Left lung (tissue), 10 donors: ENCODE results near the gene CABP5. TPM values are rescaled to one million over a fixed set of nuclear protein-coding genes. Genes with fewer than 3 reads are reported as not detected.

ENCODE experiments used
- ATAC-seq: fragments of 200-7000 bp; cut with Tn5 transposase; one replicate; pipeline ENCODE4 v1.9.1; 2020; ENCODE audit warnings: moderate library complexity
- DNase-seq, 4 donors: peaks; one replicate each; pipeline ENCODE4 v3.0.0-alpha.2; 2013 to 2020
- H3K27ac ChIP-seq, 2 donors: fragments of 200-600 bp; sonication (generic) in 1 of 2; one replicate each; pipeline versions ENCODE4 v1.5.0 to v1.8.0; 2020 to 2021
- H3K27me3 ChIP-seq, 2 donors: fragments of 200-600 bp; sonication (generic) in 1 of 2; one replicate each; pipeline versions ENCODE4 v1.5.0 to v1.8.0; 2020 to 2021
- H3K36me3 ChIP-seq, 2 donors: fragments of 200-600 bp; sonication (generic) in 1 of 2; one replicate each; pipeline versions ENCODE4 v1.5.0 to v1.8.0; 2020 to 2021
- H3K4me1 ChIP-seq, 2 donors: fragments of 200-600 bp; one replicate each; pipeline ENCODE4 v1.8.0; 2021
- H3K4me3 ChIP-seq, 2 donors: fragments of 200-600 bp; sonication (generic) in 1 of 2; one replicate each; pipeline versions ENCODE4 v1.5.0 to v1.8.0; 2020 to 2021; ENCODE audit warnings: mild to moderate bottlenecking in 1 of 2
- H3K9me3 ChIP-seq, 2 donors: fragments of 200-600 bp; sonication (generic) in 1 of 2; one replicate each; pipeline versions ENCODE4 v1.5.0 to v1.8.0; 2020 to 2021
- intact Hi-C, 2 donors: fragments of 100-400 bp; cut with DNase I; formaldehyde crosslinking; loops; one replicate each; pipeline versions ENCODE4 v1.11.2 to v1.14.2; 2022
- polyA plus RNA-seq, 6 donors: library from polyadenylated mRNA; unstranded; fragments of 120-200 nt; gene quantifications; one replicate each; pipeline ENCODE4 v1.2.1, GENCODE V29; 2013; ENCODE audit not compliant: insufficient read length in 6 of 6
- total RNA-seq, 2 donors: library from RNA; stranded (reverse); fragmentation: NEBNext Ultra II Directional; extraction: Animal tissue kit (Norgen Biotek cat#: 25700); gene quantifications; one replicate each; pipeline ENCODE4 v1.2.1, GENCODE V29; 2021
- TF ChIP-seq, protein P1 (sequence below), 2 donors: fragments of 200-600 bp; sonication (generic) in 1 of 2; IDR thresholded peaks; one replicate each; pipeline versions ENCODE4 v1.5.0 to v1.8.0; 2021; ENCODE audit warnings: antibody characterized with exemption in 2 of 2
- donor health status: DM: no; HTN: yes; CAD: no.
- donor health status: DM: no; HTN: no; CAD: no.

The CABP5 gene
- total and polyA plus RNA-seq, 8 donors = not detected

DNA sequence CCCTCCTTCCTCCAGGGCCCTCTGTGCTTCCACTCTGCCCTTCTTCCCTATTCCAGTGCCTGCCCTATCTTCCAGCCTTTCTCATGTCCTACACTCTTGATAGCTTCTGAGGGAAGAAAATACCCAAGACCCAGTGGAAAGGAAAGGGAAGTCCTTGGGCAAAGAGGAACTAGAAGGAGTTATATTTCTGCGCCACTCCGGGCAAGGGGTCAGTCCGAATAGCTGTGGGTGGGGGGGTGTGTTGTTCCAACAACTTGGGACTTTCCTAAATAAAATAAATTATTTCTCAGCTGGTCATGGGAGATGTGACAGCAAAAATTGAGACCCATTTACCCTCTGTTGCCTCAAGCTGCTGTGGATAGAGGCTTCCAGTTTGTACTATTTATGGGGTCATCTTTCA lies 23.2 kb downstream of the CABP5 start:
- Histone ChIP-seq H3K4me3 (no peak overlapping the region), H3K4me1 (no peaks in the 10 kb centered on the region), H3K27ac (no peak overlapping the region), H3K9me3 (no peaks in the 10 kb centered on the region), H3K27me3 (peaks cover 0 to 41% of the 10 kb centered on the region in 2 donors), H3K36me3 (no peaks in the 10 kb centered on the region)
- DNase-seq (no peak), ATAC-seq (no peak)
- TF ChIP-seq, protein P1, sequence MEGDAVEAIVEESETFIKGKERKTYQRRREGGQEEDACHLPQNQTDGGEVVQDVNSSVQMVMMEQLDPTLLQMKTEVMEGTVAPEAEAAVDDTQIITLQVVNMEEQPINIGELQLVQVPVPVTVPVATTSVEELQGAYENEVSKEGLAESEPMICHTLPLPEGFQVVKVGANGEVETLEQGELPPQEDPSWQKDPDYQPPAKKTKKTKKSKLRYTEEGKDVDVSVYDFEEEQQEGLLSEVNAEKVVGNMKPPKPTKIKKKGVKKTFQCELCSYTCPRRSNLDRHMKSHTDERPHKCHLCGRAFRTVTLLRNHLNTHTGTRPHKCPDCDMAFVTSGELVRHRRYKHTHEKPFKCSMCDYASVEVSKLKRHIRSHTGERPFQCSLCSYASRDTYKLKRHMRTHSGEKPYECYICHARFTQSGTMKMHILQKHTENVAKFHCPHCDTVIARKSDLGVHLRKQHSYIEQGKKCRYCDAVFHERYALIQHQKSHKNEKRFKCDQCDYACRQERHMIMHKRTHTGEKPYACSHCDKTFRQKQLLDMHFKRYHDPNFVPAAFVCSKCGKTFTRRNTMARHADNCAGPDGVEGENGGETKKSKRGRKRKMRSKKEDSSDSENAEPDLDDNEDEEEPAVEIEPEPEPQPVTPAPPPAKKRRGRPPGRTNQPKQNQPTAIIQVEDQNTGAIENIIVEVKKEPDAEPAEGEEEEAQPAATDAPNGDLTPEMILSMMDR (IDR thresholded peaks at IDR 0.05) = no peak
- intact Hi-C loops = no loop called here

DNA sequence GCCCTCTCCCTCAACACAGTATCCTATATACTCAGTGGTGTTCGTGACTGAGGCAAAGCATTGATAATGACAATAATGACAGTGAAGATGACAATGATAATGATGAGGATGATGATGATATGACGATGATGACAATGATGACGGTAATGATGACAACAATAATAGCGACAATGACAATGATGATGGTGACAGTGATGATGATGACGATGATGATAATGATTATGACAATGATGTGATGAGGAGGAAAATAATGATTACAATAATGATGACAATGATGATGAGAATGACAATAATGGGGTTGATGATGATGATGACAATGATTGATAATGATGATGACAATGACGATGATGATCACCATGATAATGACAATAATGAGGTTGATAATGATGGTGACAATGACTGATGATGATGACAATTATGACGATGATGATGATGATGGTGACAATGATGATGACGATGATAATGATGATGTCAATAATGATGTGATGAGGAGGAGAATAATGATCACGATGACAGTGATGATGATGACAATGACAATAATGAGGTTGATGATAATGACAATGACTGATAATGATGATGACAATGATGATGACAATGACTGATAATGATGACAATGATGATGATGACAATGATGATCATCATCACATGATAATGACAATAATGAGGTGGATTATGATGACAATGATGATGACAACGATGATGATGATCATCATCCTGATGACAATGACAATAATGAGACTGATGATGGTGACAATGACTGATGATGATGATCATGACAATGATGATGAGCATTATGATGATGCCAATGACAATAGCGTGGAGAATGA lies 32.7 kb downstream of the CABP5 start:
- intact Hi-C loops = no loop called here
- ATAC-seq (no peak), DNase-seq (peak in 2 of 4 donors; percentile 3 to 17)
- no peak overlapping the region for H3K27ac ChIP-seq
- H3K36me3 ChIP-seq = no peaks in the 10 kb centered on the region
- H3K4me3 ChIP-seq = no peak overlapping the region
- H3K9me3 ChIP-seq = no peaks in the 10 kb centered on the region
- no peaks in the 10 kb centered on the region for H3K4me1 ChIP-seq
- H3K27me3 ChIP-seq = peaks cover 0 to 13% of the 10 kb centered on the region in 2 donors
- TF ChIP-seq, protein P1 (IDR thresholded peaks at IDR 0.05) = no peak

DNA sequence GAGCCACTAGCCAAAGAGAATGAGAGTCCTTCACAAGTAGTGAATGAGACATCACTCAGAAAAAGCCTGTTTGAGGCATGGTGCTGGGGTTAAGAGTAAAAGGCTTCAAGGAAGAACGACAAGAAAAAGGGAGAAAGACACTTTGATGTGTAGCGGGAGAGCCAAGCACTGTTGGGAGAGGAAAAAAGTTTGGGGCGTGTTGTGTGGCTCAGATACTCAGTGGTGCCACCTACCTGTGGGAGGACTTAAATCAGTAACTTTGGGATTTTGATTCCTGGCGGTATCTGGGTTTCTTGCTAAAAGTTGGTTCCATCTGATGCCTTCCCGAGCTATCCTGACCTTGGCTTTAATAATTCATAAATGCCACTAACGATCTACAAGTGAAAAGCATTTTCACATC lies 37.1 kb downstream of the CABP5 start:
- no peaks in the 10 kb centered on the region for H3K9me3 ChIP-seq
- DNase-seq (no peak), ATAC-seq (no peak)
- H3K27me3 ChIP-seq = peaks cover 0 to 15% of the 10 kb centered on the region in 2 donors
- no peaks in the 10 kb centered on the region for H3K4me1 ChIP-seq
- intact Hi-C loops = no loop called here
- no peaks in the 10 kb centered on the region for H3K36me3 ChIP-seq
- TF ChIP-seq, protein P1 (IDR thresholded peaks at IDR 0.05) = no peak
- H3K27ac ChIP-seq = no peak overlapping the region
- H3K4me3 ChIP-seq = no peak overlapping the region

DNA sequence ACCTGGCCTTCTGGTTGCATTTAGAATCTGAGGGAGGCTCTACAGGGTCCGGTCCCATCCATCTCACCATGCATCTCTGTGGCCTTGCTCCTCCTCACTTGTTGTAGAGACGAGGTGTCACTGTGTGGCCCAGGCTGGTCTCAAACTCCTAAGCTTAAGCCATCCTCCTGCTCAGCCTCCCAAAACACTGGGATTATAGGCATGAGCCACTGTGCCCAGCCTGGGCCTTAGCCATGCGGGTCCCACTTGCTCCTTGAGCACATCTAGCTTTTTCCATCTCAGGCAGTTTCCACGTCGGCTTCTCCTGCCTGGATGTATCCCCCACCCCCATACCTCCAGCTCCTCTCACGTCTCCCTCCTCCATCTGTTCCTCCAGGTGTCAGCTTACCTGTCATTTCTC lies 39.6 kb downstream of the CABP5 start:
- H3K27ac ChIP-seq = no peak overlapping the region
- H3K36me3 ChIP-seq = no peaks in the 10 kb centered on the region
- intact Hi-C loops = no loop called here
- no peaks in the 10 kb centered on the region for H3K9me3 ChIP-seq
- no peak for DNase-seq
- H3K4me3 ChIP-seq = no peak overlapping the region
- peaks cover 0 to 15% of the 10 kb centered on the region in 2 donors for H3K27me3 ChIP-seq
- no peak for ATAC-seq
- TF ChIP-seq, protein P1 (IDR thresholded peaks at IDR 0.05) = no peak
- no peaks in the 10 kb centered on the region for H3K4me1 ChIP-seq

DNA sequence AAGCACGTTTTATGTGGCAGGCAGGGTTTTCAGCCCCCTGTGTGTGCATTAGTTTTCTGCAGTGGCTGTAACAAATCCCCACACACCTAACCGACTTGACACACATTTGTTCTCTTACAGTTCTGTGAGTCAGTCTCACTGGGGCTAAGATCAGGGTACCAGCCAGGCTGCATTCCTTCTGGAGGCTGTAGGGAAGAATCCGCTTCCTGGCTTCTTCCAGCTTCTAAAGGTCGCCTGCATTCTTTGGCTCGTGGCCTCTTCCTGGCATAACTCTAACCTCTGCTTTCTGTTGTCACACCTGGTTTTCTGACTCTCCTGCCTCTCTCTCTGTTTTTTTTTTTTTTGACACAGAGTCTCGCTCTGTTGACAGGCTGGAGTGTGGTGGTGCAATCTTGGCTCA lies 43.0 kb downstream of the CABP5 start:
- intact Hi-C loops = no loop called here
- no peak for DNase-seq
- ATAC-seq = no peak
- Histone ChIP-seq H3K27me3 (peaks cover 0 to 20% of the 10 kb centered on the region in 2 donors), H3K9me3 (no peaks in the 10 kb centered on the region), H3K4me1 (no peaks in the 10 kb centered on the region), H3K36me3 (no peaks in the 10 kb centered on the region), H3K4me3 (no peak overlapping the region), H3K27ac (no peak overlapping the region)
- TF ChIP-seq, protein P1 (IDR thresholded peaks at IDR 0.05) = no peak
